OCI-LY1 (cell line): ENCODE results near the gene CD84.

Source experiments
- CTCF ChIP-seq: fragments of 200-600 bp; sonication (generic), shearing (Covaris generic); IDR thresholded peaks from 2 replicates; pipeline ENCODE4 v1.5.1; 2017; ENCODE audit warnings: mild to moderate bottlenecking, antibody characterized with exemption, low read length, moderate library complexity, mixed read lengths
- EZH2 ChIP-seq: fragments of 200-600 bp; sonication (generic), shearing (Covaris generic); IDR thresholded peaks from 2 replicates; pipeline ENCODE4 v1.8.0; 2017; ENCODE audit warnings: borderline replicate concordance, mixed run types, mild to moderate bottlenecking, antibody characterized with exemption, low read length, moderate library complexity, mixed read lengths

DNA sequence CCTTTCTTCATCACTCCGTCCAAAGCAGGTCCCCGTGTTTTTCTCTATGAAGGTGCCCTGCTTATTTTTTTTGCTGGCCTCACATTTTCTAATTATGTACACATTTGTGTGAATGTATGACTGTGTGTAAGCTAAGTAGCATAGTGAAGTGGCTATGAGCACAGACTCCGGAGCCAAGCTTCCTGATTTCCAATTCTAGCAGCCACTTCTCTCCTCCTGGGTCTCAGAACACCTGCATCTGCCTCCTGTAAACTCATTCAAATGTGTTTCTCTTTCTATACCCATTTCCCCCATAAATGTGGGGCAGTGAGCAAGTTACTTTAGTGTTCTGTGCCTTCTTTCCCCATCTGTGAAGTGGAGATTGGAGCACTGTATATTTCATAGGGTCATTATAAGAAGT, 58.3 kb downstream of the CD84 start:
- no peak for TF ChIP-seq CTCF
- no peak for TF ChIP-seq EZH2
